A673 (cell line): Measurements from ENCODE around the gene FGF14.
"Not testable (repeated sequence)": the region's sequence is repeated elsewhere in the genome, so short reads cannot be mapped to it uniquely, and the experiment has no call there.

Experiments used
- EZH2 ChIP-seq: fragments of 200-600 bp; sonication (generic); IDR thresholded peaks from 2 replicates; pipeline ENCODE4 v1.6.1; 2017; ENCODE audit warnings: borderline replicate concordance, low read depth, mild to moderate bottlenecking, mixed read lengths, antibody characterized with exemption, low read length; ENCODE audit not compliant: poor library complexity, severe bottlenecking
- TF ChIP-seq, protein P1 (sequence below): fragments of 300-800, 200-600 bp; sonication (generic); conservative IDR thresholded peaks from 2 replicates; pipeline ENCODE4 v1.5.1; 2017; ENCODE audit warnings: low read depth, mild to moderate bottlenecking, antibody characterized with exemption, low read length, moderate library complexity, mixed read lengths

- TF ChIP-seq EZH2, result not testable (repeated sequence)
- TF ChIP-seq, protein P1, sequence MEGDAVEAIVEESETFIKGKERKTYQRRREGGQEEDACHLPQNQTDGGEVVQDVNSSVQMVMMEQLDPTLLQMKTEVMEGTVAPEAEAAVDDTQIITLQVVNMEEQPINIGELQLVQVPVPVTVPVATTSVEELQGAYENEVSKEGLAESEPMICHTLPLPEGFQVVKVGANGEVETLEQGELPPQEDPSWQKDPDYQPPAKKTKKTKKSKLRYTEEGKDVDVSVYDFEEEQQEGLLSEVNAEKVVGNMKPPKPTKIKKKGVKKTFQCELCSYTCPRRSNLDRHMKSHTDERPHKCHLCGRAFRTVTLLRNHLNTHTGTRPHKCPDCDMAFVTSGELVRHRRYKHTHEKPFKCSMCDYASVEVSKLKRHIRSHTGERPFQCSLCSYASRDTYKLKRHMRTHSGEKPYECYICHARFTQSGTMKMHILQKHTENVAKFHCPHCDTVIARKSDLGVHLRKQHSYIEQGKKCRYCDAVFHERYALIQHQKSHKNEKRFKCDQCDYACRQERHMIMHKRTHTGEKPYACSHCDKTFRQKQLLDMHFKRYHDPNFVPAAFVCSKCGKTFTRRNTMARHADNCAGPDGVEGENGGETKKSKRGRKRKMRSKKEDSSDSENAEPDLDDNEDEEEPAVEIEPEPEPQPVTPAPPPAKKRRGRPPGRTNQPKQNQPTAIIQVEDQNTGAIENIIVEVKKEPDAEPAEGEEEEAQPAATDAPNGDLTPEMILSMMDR, result not testable (repeated sequence)
Measured at GRCh38 chr13:102093288-102093687, 308.6 kb downstream of the FGF14 start.
